GM21515 (cell line): ENCODE data around the gene PLCL2.
A peak's percentile ranks its signal among the peaks of the same experiment; 100 is the strongest.

Experiments used
- ATAC-seq: cut with Tn5 transposase; IDR thresholded peaks from one replicate; pipeline ENCODE4 v1.9.1; 2021; ENCODE audit not compliant: unreplicated experiment

Gene PLCL2

GRCh38 chr3:16888785-16889607 lies 4.2 kb downstream of the PLCL2 start:
- ATAC-seq: peak; percentile 40

- ATAC-seq: no peak
Observed at GRCh38 chr3:16890597-16891333, 6.0 kb downstream of the PLCL2 start.

DNA sequence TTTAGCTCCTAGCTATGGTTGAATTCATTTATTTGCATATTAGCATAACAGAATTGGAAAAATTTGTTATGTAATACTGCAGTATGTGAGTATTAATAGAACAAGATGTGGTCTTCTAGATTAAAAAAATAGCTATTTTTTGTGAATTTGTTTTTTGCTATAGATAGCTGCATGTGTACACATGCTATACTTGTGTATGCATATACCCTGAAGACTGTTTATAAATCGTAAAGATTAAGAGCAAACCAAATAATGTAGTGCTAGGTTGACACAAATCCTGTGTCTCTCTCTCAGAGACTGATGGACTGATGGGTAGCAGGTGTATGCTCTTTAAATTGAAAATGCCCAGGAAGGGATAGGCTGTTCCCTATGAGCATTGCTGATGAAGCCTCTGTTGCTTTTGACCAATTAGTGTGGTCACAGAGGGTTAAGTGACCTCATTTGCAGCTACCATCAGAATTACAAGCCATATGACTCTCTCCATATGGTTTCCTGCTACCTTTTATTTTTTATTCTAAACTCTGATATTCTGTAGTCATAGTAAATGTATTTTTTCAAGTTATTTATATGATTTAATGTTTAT lies 9.0 kb downstream of the PLCL2 start:
- ATAC-seq: no peak

DNA sequence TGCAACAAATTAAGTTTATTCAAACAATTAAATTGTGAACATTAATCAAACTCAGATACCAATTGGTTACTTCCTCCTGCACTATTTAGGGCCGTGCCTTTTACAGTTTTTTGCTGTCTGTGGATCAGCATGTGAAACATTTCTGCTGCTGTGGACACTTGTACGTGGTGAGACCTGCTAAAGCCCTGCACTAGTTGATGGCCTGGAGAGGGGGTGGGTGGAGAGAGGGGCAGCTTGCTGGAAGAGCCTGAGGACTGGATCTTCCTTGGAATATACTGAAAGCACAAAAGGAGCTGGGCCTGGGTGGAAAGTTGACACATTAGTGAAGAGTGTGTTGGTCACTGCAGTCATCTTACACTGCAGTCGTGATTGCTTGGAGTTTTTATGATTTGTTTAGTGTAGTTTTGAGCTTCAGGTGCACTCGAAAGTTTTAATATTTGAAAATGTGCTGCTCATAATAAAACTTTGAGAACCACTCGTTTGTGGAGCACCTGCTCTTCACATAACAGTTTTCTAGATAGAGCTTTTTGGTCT lies 11.4 kb downstream of the PLCL2 start:
- no peak for ATAC-seq

GRCh38 chr3:16896820-16897219 lies 12.1 kb downstream of the PLCL2 start:
- no peak for ATAC-seq

- peak; percentile 70 for ATAC-seq
Observed at GRCh38 chr3:16897254-16897926, 12.6 kb downstream of the PLCL2 start.

DNA sequence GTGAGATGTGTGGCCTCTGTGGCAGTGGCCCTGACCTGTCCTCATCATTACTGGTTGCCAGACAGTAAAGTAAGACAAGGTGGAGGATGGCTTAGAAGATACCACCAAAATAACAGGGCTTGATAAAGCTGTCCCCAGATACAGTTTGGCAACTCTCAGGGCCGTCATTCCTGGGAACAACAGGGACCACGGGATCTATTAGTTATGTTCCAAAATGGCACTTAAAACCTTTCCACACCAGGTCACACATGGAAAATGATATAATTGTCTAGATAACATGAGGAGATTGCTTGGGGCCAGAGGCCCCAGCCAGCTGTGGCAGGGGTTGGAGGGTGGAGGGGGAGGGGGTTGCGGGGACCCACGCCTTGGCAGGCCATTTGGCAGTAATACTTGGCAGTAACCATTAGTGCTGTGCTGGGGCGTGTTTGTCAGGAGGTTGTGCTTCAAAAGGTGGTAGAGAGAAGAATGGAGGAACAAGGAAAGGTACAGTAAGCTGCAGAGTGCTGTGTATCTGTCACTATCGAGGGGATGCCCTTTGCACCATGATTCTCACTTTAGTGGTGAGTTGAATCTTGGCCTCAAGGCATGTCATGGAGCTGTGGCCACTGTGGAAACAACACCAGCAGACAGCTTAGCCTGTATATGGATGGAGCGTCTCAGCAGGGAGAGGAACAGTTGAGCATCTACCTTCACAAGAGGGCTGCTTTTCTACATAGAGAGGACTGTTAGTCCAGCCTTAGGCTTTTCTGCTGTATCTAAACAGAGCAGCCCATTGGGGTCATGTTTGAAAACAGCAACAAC lies 14.0 kb downstream of the PLCL2 start:
- no peak for ATAC-seq

GRCh38 chr3:16899919-16900318 lies 15.2 kb downstream of the PLCL2 start:
- ATAC-seq: no peak

DNA sequence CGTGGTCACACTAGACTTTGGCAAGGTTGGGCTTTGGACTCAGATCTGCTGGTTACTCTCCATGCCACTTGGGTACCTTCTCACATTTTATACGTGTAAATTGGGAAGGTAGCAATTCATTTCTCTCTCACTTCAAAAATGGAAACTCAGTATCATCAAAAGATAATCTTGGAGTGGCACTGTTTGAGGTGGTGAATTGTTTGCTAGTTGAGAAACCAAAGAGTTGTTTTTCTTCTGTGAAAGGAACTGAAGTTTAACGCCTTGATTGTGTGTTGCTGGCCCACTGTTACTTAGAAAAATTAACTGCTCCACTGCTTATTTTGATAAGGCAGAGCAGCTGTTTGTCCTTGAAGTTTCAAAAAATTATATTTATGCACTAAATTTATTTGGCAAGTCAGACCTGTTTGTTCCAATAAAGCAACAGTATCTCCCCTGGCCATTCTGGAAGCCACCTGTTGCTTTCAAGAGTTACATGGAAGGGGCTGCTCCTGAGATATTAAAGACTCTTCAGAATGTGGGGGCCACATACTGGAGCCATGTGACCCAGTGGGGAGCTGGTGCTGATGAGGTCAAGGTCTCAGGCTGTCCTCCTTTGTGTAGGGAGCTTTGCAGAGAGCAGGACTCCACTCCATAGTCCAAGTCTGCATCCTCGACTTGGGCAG lies 16.2 kb downstream of the PLCL2 start:
- no peak for ATAC-seq

DNA sequence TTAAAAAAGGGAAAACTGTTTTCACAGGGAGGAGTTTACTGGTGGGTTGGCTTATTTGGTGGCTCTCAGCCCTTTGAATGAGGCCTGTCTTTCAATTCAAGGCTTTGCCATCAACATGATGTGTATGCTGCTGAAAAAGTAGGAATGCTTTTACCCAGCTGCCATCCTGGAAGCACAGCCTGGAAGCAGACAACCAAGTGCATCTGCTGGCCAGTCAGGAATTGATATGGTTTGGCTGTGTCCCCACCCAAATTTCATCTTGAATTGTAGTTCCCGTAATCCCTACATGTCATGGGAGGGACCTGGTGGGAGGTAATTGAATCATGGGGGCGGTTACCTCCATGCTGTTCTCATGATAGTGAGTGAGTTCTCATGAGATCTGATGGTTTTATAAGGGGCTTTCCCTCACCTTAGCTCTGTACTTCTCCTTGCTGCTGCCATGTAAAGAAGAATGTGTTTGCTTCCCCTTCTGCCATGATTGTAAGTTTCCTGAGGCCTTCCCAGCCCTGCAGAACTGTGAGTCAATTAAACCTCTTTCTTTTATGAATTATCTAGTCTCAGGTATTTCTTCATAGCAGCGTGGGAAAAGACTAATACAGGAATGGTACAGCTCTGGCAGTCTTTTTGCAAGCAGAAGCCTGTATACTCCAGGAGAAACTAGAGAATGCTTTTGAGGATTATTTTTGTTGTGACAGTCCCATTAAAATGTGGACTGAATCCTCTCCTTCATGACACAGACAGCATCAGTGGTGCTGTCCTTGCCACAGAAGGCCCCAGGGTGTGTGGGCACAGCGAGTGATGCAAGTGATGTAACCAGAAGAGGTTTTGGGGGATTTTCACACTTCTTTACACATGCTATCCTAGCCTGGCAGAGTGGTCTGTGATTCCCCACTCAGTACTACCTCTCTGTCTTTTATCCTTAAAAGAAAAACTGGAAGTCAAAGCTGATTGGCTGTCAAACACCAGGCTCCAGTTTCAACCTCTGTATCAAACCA lies 20.0 kb downstream of the PLCL2 start:
- no peak for ATAC-seq

DNA sequence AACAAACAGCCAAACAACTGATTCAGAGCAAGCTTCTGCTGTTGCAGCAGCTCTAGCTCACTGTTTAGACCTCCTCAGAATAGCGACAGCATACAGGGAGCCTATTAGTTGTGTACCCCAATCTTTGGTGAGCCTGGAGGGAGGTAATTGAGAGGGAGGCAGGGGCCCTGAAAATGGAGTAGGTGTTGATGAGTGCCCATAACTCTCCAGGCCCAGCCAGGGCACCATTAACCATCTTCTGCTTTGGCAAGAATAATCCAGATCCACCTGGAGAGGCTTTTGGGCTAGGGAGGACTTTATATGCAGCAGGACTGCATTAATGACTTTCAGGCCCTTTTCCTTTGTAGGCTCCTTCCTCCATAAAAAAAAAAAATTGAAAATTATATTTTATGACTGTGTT lies 20.9 kb downstream of the PLCL2 start:
- ATAC-seq: no peak

DNA sequence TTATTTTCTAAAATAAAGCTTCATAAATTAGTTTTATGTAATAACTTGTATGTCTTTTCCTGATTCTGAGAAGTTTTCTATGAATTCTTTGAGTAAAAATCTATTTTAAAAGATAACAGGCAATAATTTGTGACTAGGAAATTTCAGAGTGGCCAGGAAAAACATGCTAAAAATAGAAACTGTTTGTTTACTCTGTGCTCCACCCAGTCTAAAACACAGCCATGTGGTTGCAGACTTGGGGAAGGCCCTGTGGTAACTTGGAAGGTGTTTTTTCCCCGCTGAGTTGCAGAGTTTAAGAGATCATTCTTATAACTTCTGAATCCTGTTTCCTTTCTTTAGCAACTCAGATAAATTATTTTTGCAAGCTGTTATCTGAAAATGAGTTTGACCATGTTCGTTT lies 21.9 kb downstream of the PLCL2 start:
- no peak for ATAC-seq

DNA sequence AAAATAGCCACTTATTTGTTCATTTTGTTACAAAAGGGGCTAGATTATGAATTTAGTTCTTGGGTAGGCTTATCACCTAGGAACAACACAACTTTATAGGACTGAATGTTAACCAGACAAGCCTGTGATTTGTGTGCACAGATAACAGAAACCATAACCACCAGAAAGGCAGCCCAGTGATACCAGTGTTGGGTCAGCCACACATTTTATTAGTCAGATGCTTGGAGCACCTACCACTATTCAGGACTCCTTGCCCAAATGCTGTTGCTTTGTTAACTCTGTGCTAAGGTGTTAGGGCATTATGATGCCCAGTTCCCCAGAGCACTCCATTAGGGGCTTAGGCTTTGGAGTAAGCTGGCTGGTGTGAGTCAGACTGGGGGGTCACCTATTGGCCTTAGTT lies 22.5 kb downstream of the PLCL2 start:
- peak; percentile 46 for ATAC-seq

DNA sequence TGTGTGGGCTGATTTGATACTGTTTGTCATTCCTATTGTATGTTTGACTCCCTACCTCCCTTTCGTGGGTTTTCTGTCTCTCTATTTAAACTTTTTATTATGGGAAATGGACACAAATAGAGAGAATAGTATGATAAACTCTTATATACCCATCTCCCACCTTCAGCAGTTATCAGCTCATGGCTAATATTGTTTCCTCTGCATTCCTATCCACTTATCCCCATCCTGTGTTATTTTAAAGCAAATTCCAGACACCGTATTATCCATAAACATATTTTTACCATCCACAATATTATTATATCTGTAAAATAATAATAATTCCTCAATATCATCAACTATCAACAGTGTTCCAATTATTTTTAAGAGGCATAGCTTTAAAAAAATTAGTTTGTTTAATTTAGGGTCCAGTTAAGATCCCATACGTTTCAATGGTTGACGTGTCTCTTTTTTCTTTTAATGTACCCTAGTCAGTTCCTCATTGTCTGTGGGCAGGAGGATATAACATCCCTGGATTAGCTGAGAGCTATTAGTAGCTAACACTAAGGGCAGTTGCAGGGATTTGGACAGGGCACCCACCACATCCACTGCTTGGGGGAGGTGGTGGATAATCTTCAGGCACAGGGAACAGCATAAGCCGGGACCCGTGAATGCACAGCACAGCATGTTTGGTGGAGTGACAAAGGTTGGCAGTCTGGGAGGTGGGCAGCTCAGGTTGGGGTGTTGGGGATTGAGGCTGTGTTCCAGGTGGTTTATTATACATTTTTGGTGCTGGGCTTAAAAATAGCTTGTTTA lies 23.5 kb downstream of the PLCL2 start:
- ATAC-seq: no peak

GRCh38 chr3:16908896-16909295 lies 24.1 kb downstream of the PLCL2 start:
- ATAC-seq: no peak

GRCh38 chr3:16909802-16910201 lies 25.0 kb downstream of the PLCL2 start:
- ATAC-seq: no peak

- ATAC-seq: no peak
Observed at GRCh38 chr3:16910207-16910606, 25.5 kb downstream of the PLCL2 start.

DNA sequence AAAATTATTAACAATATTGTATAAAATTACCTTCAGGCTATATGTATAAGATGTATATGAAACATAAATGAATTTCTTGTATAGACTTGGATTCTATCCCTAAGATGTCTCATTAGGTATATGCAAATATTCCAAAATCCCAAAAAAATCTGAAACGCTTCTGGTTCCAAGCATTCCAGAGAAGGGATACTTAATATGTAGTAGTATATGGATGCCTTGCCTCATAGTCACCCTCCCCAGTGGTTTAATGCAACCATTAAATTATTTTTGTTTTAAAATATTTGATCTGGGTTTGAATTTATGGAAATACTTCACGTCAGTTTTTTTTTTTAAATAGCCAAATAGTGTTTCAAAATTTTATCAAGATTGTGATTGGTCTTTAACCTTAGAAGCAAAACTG lies 27.2 kb downstream of the PLCL2 start:
- ATAC-seq: no peak
